HG02938 (cell line): ENCODE data around the gene CTNS.

Source experiments
- ATAC-seq: cut with Tn5 transposase; IDR thresholded peaks from one replicate; pipeline ENCODE4 v1.9.1; 2021; ENCODE audit warnings: mild to moderate bottlenecking, moderate library complexity; ENCODE audit not compliant: unreplicated experiment

Gene CTNS

GRCh38 chr17:3636154-3636907 is at the start of gene CTNS, which contains the start of gene SHPK:
TSS of gene CTNS (plus strand) at chr17:3636760. CDS start at chr17:3640207, 3,447 bp downstream.
TSS of gene SHPK (minus strand) at chr17:3636250. CDS start at chr17:3636219, 31 bp downstream.
- peak; percentile 92 for ATAC-seq

DNA sequence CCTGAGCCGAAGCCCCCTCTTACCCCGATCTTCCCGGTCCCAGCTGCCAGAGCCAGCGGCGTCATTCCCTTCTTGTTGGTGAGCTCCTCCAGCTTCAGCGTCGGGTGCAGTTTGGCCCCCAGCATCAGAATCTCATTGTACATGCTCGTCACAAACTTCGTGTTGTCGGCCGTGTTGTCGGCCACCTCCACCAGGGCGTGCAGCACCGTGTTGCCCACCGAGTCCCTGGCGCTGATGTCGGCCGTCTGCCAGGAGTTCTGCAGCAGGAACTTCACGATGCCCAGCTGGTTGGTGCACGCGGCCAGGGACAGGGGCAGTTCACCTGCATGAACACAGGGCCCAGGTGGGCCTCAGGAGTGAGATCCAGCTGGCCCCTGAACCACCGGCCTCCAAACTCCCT is 46.8 kb upstream of the CTNS start:
- no peak for ATAC-seq

DNA sequence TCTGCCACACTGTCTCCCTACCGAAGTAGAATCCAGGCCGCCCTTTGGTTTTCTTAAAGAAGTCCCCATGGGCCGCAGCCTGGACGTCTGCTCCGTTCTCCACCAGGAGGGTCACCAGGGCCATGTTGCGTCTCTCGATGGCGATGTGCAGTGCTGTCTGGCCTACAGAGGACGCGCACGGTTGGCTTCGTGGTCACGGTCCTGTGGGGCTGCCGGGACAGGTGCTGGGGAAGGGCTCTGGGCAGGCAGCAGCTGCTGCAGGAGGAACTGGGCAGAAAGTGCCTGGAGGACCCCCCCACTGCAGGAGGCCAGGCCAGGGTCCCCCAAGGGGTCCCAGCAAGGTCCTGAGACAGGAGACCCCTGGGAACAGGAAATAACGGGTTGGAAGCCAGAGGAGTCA is 46.3 kb upstream of the CTNS start:
- no peak for ATAC-seq

- ATAC-seq = no peak
Measured at GRCh38 chr17:3590768-3591167, 45.8 kb upstream of the CTNS start.

DNA sequence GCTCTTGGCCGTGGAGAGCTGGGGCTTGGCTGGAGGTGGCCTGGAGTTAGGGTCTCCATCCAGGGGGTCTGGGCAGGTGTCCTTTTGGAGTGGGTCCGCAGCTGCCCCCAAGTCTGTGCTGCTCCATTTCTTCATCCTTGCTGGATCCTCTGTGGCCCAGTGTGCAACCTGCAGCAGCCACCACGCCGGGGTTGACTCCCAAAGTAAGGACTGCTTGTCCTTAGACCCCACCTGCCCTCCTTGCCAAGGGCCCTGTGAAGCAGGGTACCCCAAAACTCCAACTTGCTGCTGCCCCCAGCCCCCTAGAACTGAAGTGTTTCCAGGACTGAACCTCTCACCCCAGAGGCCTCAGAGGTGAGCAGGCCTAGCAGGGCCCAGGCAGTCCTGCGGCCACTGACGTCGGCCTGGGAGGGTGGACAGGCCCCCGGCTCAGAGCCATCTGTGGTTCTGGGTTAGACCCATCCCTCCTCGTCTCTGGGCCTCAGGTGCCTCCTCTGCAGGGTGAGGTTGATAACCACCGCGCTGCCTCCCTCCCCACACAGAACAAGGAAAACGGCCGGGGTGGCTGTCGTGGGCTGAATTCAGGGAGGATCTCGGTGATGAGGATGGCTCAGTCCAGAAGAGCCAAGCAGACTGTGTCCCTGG is 44.2 kb upstream of the CTNS start:
- ATAC-seq = no peak

DNA sequence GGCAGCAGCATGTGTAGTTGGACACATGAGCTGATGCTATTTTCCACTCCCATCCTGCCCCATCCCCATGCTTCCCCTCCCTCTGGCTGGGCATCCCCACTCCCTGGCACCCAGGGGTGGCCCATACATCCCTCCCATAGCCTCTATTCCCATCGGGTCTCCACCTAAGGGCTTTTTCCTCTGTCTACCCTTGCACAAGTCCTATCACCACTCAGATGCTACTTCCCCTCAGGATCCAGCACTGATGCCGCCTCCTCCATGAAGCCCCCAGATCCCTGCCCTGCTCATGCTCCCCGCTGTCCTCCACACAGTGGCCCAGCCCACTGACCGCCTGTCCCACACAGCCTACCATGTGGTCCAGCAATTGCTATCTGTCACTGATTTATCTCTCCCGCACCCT is 43.2 kb upstream of the CTNS start:
- no peak for ATAC-seq

- no peak for ATAC-seq
Measured at GRCh38 chr17:3594051-3594800, 42.3 kb upstream of the CTNS start.

- no peak for ATAC-seq
Measured at GRCh38 chr17:3594976-3595375, 41.6 kb upstream of the CTNS start.

GRCh38 chr17:3596804-3597464 is 39.6 kb upstream of the CTNS start:
- ATAC-seq = no peak

DNA sequence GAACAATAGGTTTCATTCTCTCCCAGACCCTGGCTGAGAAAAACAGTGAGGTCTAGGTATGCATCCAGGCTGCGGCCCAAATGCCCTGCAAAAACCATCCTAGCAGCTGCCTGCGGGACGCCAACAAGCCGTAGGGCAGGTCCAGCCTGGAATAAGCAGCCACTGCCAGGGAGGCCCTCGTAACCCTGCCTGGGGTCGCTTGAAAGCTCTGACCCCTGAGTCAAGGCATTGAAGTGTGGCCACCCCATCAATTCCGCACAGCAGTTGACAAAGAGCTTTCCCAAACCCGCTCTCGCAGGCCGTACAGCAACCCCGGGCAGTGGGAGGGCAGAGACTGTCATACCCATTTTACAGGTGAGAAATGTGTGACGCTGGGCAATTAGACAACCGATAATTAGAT is 38.5 kb upstream of the CTNS start:
- no peak for ATAC-seq

GRCh38 chr17:3600529-3601205 is 35.9 kb upstream of the CTNS start:
- ATAC-seq = no peak

DNA sequence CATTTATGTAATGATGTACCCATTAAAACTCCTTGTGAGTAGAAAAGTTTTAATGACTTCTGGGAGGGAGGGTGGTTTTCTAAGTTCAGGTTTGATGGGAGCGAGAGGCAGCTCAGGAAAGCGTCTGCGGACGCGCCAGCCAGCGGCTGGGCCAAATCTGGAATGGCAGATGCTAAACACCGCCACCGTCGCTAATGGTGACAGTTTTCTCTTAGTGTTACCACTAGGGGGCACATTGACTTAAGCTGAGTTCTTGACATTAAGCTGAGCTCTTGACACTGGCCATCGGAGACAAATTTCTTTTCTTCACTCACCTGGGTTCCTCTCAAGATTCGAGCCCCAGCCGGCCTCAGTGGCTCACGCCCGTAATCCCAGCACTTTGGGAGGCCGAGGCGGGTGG is 34.1 kb upstream of the CTNS start:
- ATAC-seq = no peak

DNA sequence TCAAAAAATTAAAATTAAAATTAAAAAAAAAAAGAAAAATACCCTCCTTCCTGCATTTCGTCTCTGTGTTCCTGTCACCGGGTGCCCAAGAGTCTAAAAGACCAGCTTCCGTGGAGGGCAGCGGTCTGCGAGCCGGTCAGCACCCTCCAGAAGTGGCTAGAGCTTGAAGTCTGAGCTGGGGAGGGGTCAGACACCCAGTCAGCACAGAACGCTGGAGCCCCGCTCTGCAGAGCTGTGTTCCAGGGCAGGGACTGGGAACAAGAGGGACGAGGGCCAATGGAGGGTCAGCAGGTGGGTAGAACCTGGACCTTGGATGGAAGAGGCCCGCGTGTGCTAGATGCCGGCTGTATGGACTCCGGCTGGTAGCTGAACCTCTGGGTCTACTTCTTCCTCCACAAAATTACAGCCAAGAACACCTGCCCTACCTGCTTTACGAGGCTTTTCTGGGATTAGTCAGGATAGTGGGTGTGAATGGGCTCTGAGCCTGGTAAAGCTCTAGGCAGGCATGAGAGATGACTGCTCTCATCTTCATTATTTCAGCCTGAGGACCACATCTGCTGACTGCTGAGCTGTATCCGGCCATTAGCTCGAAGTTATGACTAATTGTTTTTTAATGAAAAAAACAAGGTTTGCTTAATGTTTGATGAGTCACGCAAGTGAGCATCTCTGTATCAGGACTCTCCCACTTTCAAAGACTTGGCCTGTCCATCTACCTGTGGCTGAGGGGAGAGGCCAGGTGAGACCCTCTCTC is 33.3 kb upstream of the CTNS start:
- no peak for ATAC-seq

- no peak for ATAC-seq
Measured at GRCh38 chr17:3603870-3604259, 32.7 kb upstream of the CTNS start.

DNA sequence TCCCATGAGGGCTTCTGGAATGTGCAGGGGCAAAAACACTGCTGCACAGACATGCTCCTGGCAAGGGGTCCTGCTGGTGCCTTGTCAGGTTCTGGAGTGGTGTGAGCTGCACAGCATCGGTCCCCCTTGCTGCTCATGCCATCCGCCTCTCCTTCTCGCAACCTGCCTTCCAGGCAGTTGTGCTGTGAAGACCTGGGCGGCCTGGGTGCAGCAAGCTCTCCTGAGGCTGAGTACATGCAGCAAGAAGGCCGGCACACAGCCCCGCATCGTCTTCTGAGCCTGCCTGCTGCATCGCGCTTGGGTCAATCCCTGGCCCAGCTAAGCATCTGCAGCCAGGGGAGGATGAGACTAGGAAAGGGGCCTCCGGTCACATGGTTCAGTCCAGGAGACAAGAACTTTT is 26.9 kb upstream of the CTNS start:
- no peak for ATAC-seq

- no peak for ATAC-seq
Measured at GRCh38 chr17:3610523-3610922, 26.0 kb upstream of the CTNS start.

DNA sequence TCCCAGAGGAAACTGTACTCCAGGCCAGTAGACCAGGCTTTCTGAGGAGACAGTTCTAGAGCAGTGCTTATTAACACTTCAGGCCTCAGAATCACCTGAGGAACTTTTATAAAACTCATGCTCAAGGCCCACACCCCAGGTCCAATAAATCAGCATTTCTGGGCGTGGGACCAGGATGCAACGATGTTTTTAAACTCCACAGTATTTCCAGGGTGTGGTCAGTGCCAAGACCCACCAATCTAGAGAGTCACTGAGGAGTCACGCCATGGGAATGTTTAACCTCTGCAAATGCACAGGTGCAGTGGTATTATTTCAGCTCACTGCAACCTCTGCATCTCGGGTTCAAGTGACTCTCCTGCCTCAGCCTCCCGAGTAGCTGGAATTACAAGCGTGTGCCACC is 23.4 kb upstream of the CTNS start:
- ATAC-seq = no peak

- no peak for ATAC-seq
Measured at GRCh38 chr17:3615160-3615870, 21.2 kb upstream of the CTNS start.

DNA sequence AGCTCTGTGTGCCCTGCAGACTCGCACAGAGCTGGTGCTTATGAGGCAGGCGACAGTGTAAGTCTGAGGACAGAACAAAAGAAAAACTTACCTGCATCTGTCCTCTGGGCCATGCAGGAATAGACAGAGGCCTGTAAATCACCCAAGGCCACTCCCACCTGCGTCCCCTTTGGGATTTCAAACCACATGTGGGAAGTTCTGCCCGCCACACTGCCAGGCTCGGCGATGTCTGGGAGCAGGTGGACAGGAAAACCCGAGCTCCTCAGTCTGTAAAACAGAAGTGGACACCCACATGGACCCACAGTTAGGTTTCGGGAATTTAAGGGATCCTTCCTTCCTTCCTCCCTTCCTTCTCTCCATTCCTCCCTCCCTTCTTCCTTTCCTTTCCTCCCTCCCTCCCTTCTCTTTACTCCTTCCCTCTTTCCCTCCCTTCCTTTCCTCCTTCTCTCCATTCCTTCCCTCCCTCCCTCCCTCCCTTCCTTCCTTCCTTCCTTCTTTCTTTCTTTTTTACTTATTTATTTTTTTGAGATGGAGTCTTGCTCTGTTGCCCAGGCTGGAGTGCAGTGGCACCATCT is 15.3 kb upstream of the CTNS start:
- ATAC-seq = no peak
